ENCODE data around the gene ATP10B. TPM values are rescaled to one million over a fixed set of nuclear protein-coding genes. Genes with fewer than 3 reads are reported as not detected.

Gene ATP10B
- polyA plus RNA-seq, 1 donor (not counting 4 experiments of a cell fraction or from before 2014, with no cell fraction given): 0.25 TPM

GRCh38 chr5:160605266-160605665 is 246.7 kb downstream of the ATP10B start:
- TF ChIP-seq EZH2 (IDR thresholded peaks at IDR 0.05; ENCODE audit: low read length) (no peak), CTCF (optimal IDR thresholded peaks at IDR 0.05 in 1 of 3, IDR thresholded peaks at IDR 0.05 in 1 of 3, conservative IDR thresholded peaks at IDR 0.05 in 1 of 3; ENCODE audit: extremely low read depth in 1 of 3, insufficient read depth in 2 of 3, low read length in 3 of 3) (no peak)
- H3K4me2 ChIP-seq (ENCODE audit: control insufficient read depth, extremely low read depth, insufficient read depth, low read depth, low read length): no peak overlapping the region
- FAIRE-seq (no peak), DNase-seq (ENCODE audit: low read depth, low spot score) (no peak)
- no peaks in the 10 kb centered on the region for H3K36me3 ChIP-seq (ENCODE audit: control insufficient read depth in 2 of 2, extremely low read depth in 1 of 2, insufficient read depth in 2 of 2, low read length in 2 of 2)
- H3K79me2 ChIP-seq (ENCODE audit: control insufficient read depth, insufficient read depth, low read length): no peaks in the 10 kb centered on the region
- no peaks in the 10 kb centered on the region for H3K9me1 ChIP-seq (ENCODE audit: control insufficient read depth, extremely low read depth, insufficient read depth, low read length)
- no peak overlapping the region for H2AFZ ChIP-seq (ENCODE audit: control insufficient read depth, low read length)
- no peak overlapping the region for H3K4me3 ChIP-seq (ENCODE audit: control insufficient read depth in 2 of 3, extremely low read depth in 1 of 3, insufficient read depth in 2 of 3, low read depth in 1 of 3, low read length in 3 of 3)
- H3K27me3 ChIP-seq (ENCODE audit: control insufficient read depth, extremely low read depth, insufficient read depth, low read length): no peaks in the 10 kb centered on the region
- no peaks in the 10 kb centered on the region for H3K4me1 ChIP-seq (ENCODE audit: control insufficient read depth, extremely low read depth, insufficient read depth, low read length)
- dilution Hi-C loops (cut with MboI; ENCODE audit: extremely low pct_ligation_motif_present, low sequenced_read_pairs): no loop called here
- no peak overlapping the region for H3K27ac ChIP-seq (ENCODE audit: control insufficient read depth, insufficient read depth, low read length)
- H3K9ac ChIP-seq (ENCODE audit: control insufficient read depth, extremely low read depth, insufficient read depth, low read length): no peak overlapping the region
- H4K20me1 ChIP-seq (ENCODE audit: control insufficient read depth, extremely low read depth, insufficient read depth, low read length): no peaks in the 10 kb centered on the region
- no peaks in the 10 kb centered on the region for H3K9me3 ChIP-seq (ENCODE audit: control insufficient read depth, low read depth, low read length)

GRCh38 chr5:160604484-160604883 is 247.5 kb downstream of the ATP10B start:
- Histone ChIP-seq H3K36me3 (ENCODE audit: control insufficient read depth in 2 of 2, extremely low read depth in 1 of 2, insufficient read depth in 2 of 2, low read length in 2 of 2) (no peaks in the 10 kb centered on the region), H3K4me1 (ENCODE audit: control insufficient read depth, extremely low read depth, insufficient read depth, low read length) (no peaks in the 10 kb centered on the region)

More at GRCh38 chr5:160604484-160604883, 247.5 kb downstream of the ATP10B start:
- DNase-seq (ENCODE audit: low read depth, low spot score) (no peak), FAIRE-seq (no peak)
- TF ChIP-seq EZH2 (IDR thresholded peaks at IDR 0.05; ENCODE audit: low read length): no peak
- no peak for TF ChIP-seq CTCF (optimal IDR thresholded peaks at IDR 0.05 in 1 of 3, IDR thresholded peaks at IDR 0.05 in 1 of 3, conservative IDR thresholded peaks at IDR 0.05 in 1 of 3; ENCODE audit: extremely low read depth in 1 of 3, insufficient read depth in 2 of 3, low read length in 3 of 3)
- H3K9ac ChIP-seq (ENCODE audit: control insufficient read depth, extremely low read depth, insufficient read depth, low read length): no peak overlapping the region
- H4K20me1 ChIP-seq (ENCODE audit: control insufficient read depth, extremely low read depth, insufficient read depth, low read length): no peaks in the 10 kb centered on the region
- dilution Hi-C loops (cut with MboI; ENCODE audit: extremely low pct_ligation_motif_present, low sequenced_read_pairs): no loop called here
- H3K27me3 ChIP-seq (ENCODE audit: control insufficient read depth, extremely low read depth, insufficient read depth, low read length): no peaks in the 10 kb centered on the region
- no peaks in the 10 kb centered on the region for H3K9me3 ChIP-seq (ENCODE audit: control insufficient read depth, low read depth, low read length)
- no peaks in the 10 kb centered on the region for H3K79me2 ChIP-seq (ENCODE audit: control insufficient read depth, insufficient read depth, low read length)
- no peak overlapping the region for H2AFZ ChIP-seq (ENCODE audit: control insufficient read depth, low read length)
- H3K27ac ChIP-seq (ENCODE audit: control insufficient read depth, insufficient read depth, low read length): no peak overlapping the region
- H3K9me1 ChIP-seq (ENCODE audit: control insufficient read depth, extremely low read depth, insufficient read depth, low read length): no peaks in the 10 kb centered on the region
- H3K4me2 ChIP-seq (ENCODE audit: control insufficient read depth, extremely low read depth, insufficient read depth, low read depth, low read length): no peak overlapping the region
- no peak overlapping the region for H3K4me3 ChIP-seq (ENCODE audit: control insufficient read depth in 2 of 3, extremely low read depth in 1 of 3, insufficient read depth in 2 of 3, low read depth in 1 of 3, low read length in 3 of 3)

All from keratinocyte (primary cell).